ENCODE data around the gene SORBS2.

SORBS2 gene

GRCh38 chr4:185805262-185805802 lies 6.7 kb downstream of the SORBS2 start:
- DNase-seq (ENCODE audit: low spot score): no peak

DNA sequence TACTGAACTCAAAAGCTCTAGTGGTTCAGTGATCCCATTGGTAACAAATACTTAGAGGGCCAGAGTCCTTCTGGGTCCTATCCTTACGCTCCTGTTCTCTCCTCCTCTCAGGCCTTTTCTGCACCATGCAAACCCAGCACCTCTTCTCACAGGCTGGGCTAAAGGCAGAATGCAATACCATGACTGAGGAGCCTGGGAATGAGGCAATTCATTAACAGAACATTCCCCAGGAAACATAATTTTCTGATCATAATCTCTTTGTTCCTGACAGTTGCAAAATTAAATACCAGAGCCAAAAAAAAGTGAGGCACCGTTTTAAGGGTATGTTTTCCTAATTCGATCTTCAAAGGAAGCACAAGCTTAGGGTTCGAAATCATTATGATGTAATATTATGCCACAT lies 9.0 kb downstream of the SORBS2 start:
- no peak for DNase-seq (ENCODE audit: low spot score)

DNA sequence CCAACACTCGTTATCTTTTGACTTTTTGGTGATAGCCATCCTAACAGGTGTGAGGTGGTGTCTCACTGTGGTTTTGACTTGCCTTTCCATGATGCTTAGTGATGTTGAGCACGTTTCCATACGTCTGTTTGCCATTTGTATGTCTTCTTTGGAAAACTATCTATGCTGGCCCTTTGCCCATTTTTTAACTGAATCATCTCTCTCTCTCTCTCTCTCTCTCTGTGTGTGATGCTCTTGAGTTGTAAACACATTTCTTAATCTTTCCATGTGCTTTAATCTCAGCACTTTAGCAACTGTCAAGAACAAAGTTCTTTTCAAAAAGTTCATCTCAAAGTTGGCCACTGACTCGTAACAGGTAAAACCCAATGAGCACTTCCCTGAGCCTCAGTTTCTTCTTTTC lies 10.5 kb downstream of the SORBS2 start:
- no peak for DNase-seq (ENCODE audit: low spot score)

- no peak for DNase-seq (ENCODE audit: low spot score)
Observed at GRCh38 chr4:185800266-185800945, 11.6 kb downstream of the SORBS2 start.

GRCh38 chr4:185799442-185799841 lies 12.6 kb downstream of the SORBS2 start:
- DNase-seq (ENCODE audit: low spot score): no peak

- DNase-seq (ENCODE audit: low spot score): no peak
Observed at GRCh38 chr4:185797596-185798338, 14.2 kb downstream of the SORBS2 start.

DNA sequence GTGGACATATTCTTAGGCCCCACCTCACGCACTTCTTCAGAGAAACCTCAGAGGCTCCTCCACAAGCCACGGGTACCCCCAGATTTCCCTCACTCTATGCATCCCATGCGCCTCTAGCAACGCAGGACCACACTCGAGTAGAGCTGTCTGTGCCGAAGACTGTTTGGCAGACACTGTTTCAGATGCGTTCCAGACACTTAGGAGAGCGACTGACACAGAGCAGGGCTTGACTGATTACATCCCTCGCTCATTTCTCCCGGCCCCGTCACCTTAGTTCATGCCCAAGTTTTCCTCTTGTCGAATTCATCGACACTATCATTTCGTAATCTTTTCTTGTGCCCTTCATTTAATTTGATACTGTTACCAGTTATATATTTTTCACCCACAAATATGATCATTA lies 15.0 kb downstream of the SORBS2 start:
- DNase-seq (ENCODE audit: low spot score): no peak

- no peak for DNase-seq (ENCODE audit: low spot score)
Observed at GRCh38 chr4:185796176-185796575, 15.8 kb downstream of the SORBS2 start.

GRCh38 chr4:185794637-185795036 lies 17.4 kb downstream of the SORBS2 start:
- no peak for DNase-seq (ENCODE audit: low spot score)

GRCh38 chr4:185793716-185794115 lies 18.3 kb downstream of the SORBS2 start:
- DNase-seq (ENCODE audit: low spot score): no peak

GRCh38 chr4:185793116-185793485 lies 18.9 kb downstream of the SORBS2 start:
- no peak for DNase-seq (ENCODE audit: low spot score)

DNA sequence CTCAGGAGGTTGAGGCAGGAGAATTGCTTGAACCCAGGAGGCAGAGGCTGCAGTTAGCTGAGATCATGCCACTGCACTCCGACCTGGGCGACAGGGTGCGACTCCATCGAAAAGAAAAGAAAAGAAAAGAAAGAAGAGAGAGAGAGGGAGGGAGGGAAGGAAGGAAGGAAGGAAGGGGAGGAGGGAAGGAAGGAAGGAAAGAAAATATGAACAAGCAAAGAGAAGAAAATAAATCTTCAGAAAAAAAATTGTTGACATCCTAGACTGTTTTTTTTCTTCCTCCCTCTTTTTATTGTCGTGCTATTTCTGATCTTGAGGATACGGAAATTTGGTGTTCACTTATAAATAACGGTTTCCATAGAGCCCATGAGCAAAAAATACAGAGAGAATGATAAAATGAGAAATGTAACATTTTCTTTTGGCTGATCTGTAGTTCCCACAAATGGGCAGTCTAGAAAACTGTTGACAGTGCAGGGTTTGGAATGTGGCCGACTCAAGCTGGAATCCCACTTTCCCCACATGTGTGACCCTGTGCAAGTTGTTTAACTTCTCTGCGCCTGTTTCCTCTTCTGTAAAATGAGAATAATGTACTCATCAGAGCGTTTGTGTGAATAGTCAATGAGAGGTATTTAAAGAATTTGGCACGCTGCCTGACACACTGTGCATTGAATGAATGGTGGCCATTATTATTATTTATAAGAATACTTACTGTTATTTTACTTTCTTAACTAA lies 19.4 kb downstream of the SORBS2 start:
- DNase-seq (ENCODE audit: low spot score): no peak

GRCh38 chr4:185787926-185788679 lies 23.9 kb downstream of the SORBS2 start:
- no peak for DNase-seq (ENCODE audit: low spot score)

GRCh38 chr4:185786422-185786821 lies 25.6 kb downstream of the SORBS2 start:
- DNase-seq (ENCODE audit: low spot score): no peak

DNA sequence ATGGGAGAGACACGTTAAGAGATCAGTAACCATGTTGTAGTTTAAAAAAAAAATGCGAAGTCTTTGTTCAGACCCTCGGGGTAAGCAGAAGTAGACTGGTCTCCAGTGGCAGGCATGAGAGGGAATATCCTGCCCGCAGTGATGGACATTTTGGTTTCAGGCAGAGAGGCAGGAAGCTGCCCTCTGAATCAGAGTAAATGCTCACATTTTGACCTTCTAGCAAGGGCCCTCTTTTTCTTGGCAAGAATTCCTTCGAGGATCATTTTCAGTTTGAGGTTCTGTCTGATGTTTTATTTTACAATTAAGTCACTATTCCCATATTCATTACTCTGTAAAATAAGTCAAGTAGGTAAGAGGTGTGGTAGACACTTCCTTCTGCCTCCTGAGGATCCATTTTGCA lies 28.4 kb downstream of the SORBS2 start:
- no peak for DNase-seq (ENCODE audit: low spot score)

GRCh38 chr4:185782523-185782922 lies 29.5 kb downstream of the SORBS2 start:
- DNase-seq (ENCODE audit: low spot score): peak; percentile 53

GRCh38 chr4:185781555-185782215 lies 30.3 kb downstream of the SORBS2 start:
- no peak for DNase-seq (ENCODE audit: low spot score)

DNA sequence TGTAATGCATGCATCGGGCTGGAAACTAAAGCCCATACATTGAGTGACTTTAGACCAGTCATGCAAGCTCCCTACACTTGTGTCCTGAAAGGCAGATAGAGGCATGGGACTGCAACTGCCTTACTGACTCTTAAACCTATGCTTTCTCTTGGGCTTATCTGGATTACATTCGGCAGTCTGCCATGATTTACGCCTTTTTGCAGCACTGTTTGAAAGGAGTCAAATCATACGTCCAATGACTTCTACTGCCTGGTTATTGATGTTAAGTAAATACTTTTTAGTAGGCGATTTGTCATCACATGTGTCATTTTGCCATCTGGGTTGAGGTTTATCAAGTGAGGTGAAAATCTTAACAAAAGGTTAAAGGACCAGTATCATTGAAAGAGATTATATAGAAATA lies 31.5 kb downstream of the SORBS2 start:
- DNase-seq (ENCODE audit: low spot score): no peak

- DNase-seq (ENCODE audit: low spot score): peak; percentile 89
Observed at GRCh38 chr4:185779517-185779916, 32.5 kb downstream of the SORBS2 start.

GRCh38 chr4:185778307-185778706 lies 33.7 kb downstream of the SORBS2 start:
- peak; percentile 29 for DNase-seq (ENCODE audit: low spot score)

GRCh38 chr4:185775792-185776555 lies 36.0 kb downstream of the SORBS2 start:
- DNase-seq (ENCODE audit: low spot score): no peak
